Inferior parietal cortex (tissue), 1 donor: ENCODE measurements around the gene RNF144A.

ENCODE experiments used
- DNase-seq: peaks from one replicate; pipeline ENCODE4 v3.0.0-alpha.2; 2016; ENCODE audit errors: extremely low spot score

Gene RNF144A

GRCh38 chr2:7022492-7023385 is 105.5 kb downstream of the RNF144A start:
- DNase-seq, result peak; percentile 67

GRCh38 chr2:7023542-7023941 is 106.3 kb downstream of the RNF144A start:
- DNase-seq, result no peak

GRCh38 chr2:7024261-7024660 is 107.0 kb downstream of the RNF144A start:
- DNase-seq, result no peak

- DNase-seq, result no peak
These were observed 107.9 kb downstream of the RNF144A start for GRCh38 chr2:7025082-7025481.

GRCh38 chr2:7026742-7027141 is 109.5 kb downstream of the RNF144A start:
- DNase-seq, result no peak

- DNase-seq, result no peak
These were observed 110.2 kb downstream of the RNF144A start for GRCh38 chr2:7027411-7027810.

- no peak for DNase-seq
These were observed 110.9 kb downstream of the RNF144A start for GRCh38 chr2:7027956-7028655.

GRCh38 chr2:7028846-7029245 is 111.6 kb downstream of the RNF144A start:
- no peak for DNase-seq

GRCh38 chr2:7029291-7030059 is 112.3 kb downstream of the RNF144A start:
- no peak for DNase-seq

- DNase-seq, result no peak
These were observed 113.6 kb downstream of the RNF144A start for GRCh38 chr2:7030810-7031209.

- DNase-seq, result no peak
These were observed 114.5 kb downstream of the RNF144A start for GRCh38 chr2:7031547-7032245.

GRCh38 chr2:7032371-7032770 is 115.2 kb downstream of the RNF144A start:
- DNase-seq, result no peak

GRCh38 chr2:7033136-7033960 is 116.1 kb downstream of the RNF144A start:
- no peak for DNase-seq

GRCh38 chr2:7034303-7034702 is 117.1 kb downstream of the RNF144A start:
- DNase-seq, result no peak

- no peak for DNase-seq
These were observed 118.7 kb downstream of the RNF144A start for GRCh38 chr2:7035884-7036283.

GRCh38 chr2:7037340-7038333 is 120.4 kb downstream of the RNF144A start:
- peak; percentile 78 for DNase-seq

GRCh38 chr2:7040547-7040946 is 123.3 kb downstream of the RNF144A start:
- DNase-seq, result no peak

GRCh38 chr2:7041421-7041820 is 124.2 kb downstream of the RNF144A start:
- DNase-seq, result no peak

GRCh38 chr2:7043690-7044089 is 126.5 kb downstream of the RNF144A start:
- DNase-seq, result no peak
